Left lung (tissue), 10 donors: ENCODE results near the gene RALGAPA1. TPM values are rescaled to one million over a fixed set of nuclear protein-coding genes. Genes with fewer than 3 reads are reported as not detected.

Experiments
- ATAC-seq: fragments of 200-7000 bp; cut with Tn5 transposase; one replicate; pipeline ENCODE4 v1.9.1; 2020; ENCODE audit warnings: moderate library complexity
- DNase-seq, 4 donors: peaks; one replicate each; pipeline ENCODE4 v3.0.0-alpha.2; 2013 to 2020
- H3K27ac ChIP-seq, 2 donors: fragments of 200-600 bp; sonication (generic) in 1 of 2; one replicate each; pipeline versions ENCODE4 v1.5.0 to v1.8.0; 2020 to 2021
- H3K27me3 ChIP-seq, 2 donors: fragments of 200-600 bp; sonication (generic) in 1 of 2; one replicate each; pipeline versions ENCODE4 v1.5.0 to v1.8.0; 2020 to 2021
- H3K36me3 ChIP-seq, 2 donors: fragments of 200-600 bp; sonication (generic) in 1 of 2; one replicate each; pipeline versions ENCODE4 v1.5.0 to v1.8.0; 2020 to 2021
- H3K4me1 ChIP-seq, 2 donors: fragments of 200-600 bp; one replicate each; pipeline ENCODE4 v1.8.0; 2021
- H3K4me3 ChIP-seq, 2 donors: fragments of 200-600 bp; sonication (generic) in 1 of 2; one replicate each; pipeline versions ENCODE4 v1.5.0 to v1.8.0; 2020 to 2021; ENCODE audit warnings: mild to moderate bottlenecking in 1 of 2
- H3K9me3 ChIP-seq, 2 donors: fragments of 200-600 bp; sonication (generic) in 1 of 2; one replicate each; pipeline versions ENCODE4 v1.5.0 to v1.8.0; 2020 to 2021
- CTCF ChIP-seq, 2 donors: fragments of 200-600 bp; sonication (generic) in 1 of 2; IDR thresholded peaks; one replicate each; pipeline versions ENCODE4 v1.5.0 to v1.8.0; 2021; ENCODE audit warnings: antibody characterized with exemption in 2 of 2
- intact Hi-C, 2 donors: fragments of 100-400 bp; cut with DNase I; formaldehyde crosslinking; loops; one replicate each; pipeline versions ENCODE4 v1.11.2 to v1.14.2; 2022
- polyA plus RNA-seq, 6 donors: library from polyadenylated mRNA; unstranded; fragments of 120-200 nt; gene quantifications; one replicate each; pipeline ENCODE4 v1.2.1, GENCODE V29; 2013; ENCODE audit not compliant: insufficient read length in 6 of 6
- total RNA-seq, 2 donors: library from RNA; stranded (reverse); fragmentation: NEBNext Ultra II Directional; extraction: Animal tissue kit (Norgen Biotek cat#: 25700); gene quantifications; one replicate each; pipeline ENCODE4 v1.2.1, GENCODE V29; 2021
- donor health status: DM: no; HTN: yes; CAD: no.
- donor health status: DM: no; HTN: no; CAD: no.

The RALGAPA1 gene
- total and polyA plus RNA-seq, 8 donors: 42.0 to 58.7 (median 48.0) TPM

GRCh38 chr14:35730871-35731270, 78.2 kb downstream of the RALGAPA1 start:
- peaks cover 0 to 21% of the 10 kb centered on the region in 2 donors for H3K36me3 ChIP-seq
- H3K4me1 ChIP-seq: no peaks in the 10 kb centered on the region
- no peak for DNase-seq
- H3K27me3 ChIP-seq: no peaks in the 10 kb centered on the region
- no peak for ATAC-seq
- H3K4me3 ChIP-seq: no peak overlapping the region
- H3K27ac ChIP-seq: no peak overlapping the region
- intact Hi-C loops: no loop called here
- no peaks in the 10 kb centered on the region for H3K9me3 ChIP-seq
- TF ChIP-seq CTCF (IDR thresholded peaks at IDR 0.05): no peak

GRCh38 chr14:35727764-35728163, 81.3 kb downstream of the RALGAPA1 start:
- no peak for TF ChIP-seq CTCF (IDR thresholded peaks at IDR 0.05)

GRCh38 chr14:35725930-35726329, 83.2 kb downstream of the RALGAPA1 start:
- Histone ChIP-seq H3K27me3 (no peaks in the 10 kb centered on the region), H3K27ac (no peak overlapping the region), H3K36me3 (peaks cover 0 to 22% of the 10 kb centered on the region in 2 donors), H3K9me3 (no peaks in the 10 kb centered on the region), H3K4me1 (no peaks in the 10 kb centered on the region), H3K4me3 (no peak overlapping the region)
- ATAC-seq (no peak), DNase-seq (no peak)
- no peak for TF ChIP-seq CTCF (IDR thresholded peaks at IDR 0.05)
- intact Hi-C loops: no loop called here

More at GRCh38 chr14:35727764-35728163, 81.3 kb downstream of the RALGAPA1 start:
- no peaks in the 10 kb centered on the region for H3K4me1 ChIP-seq
- H3K27me3 ChIP-seq: no peaks in the 10 kb centered on the region
- intact Hi-C loops: no loop called here
- H3K9me3 ChIP-seq: no peaks in the 10 kb centered on the region
- H3K4me3 ChIP-seq: no peak overlapping the region
- DNase-seq (no peak), ATAC-seq (no peak)
- H3K27ac ChIP-seq: no peak overlapping the region
- H3K36me3 ChIP-seq: peaks cover 0 to 16% of the 10 kb centered on the region in 2 donors

GRCh38 chr14:35715079-35715478, 94.0 kb downstream of the RALGAPA1 start:
- peaks cover 0 to 41% of the 10 kb centered on the region in 2 donors for H3K36me3 ChIP-seq
- intact Hi-C loops: no loop called here
- no peaks in the 10 kb centered on the region for H3K4me1 ChIP-seq
- H3K4me3 ChIP-seq: no peak overlapping the region
- no peaks in the 10 kb centered on the region for H3K27me3 ChIP-seq
- H3K27ac ChIP-seq: no peak overlapping the region
- H3K9me3 ChIP-seq: no peaks in the 10 kb centered on the region
- DNase-seq (no peak), ATAC-seq (no peak)
- no peak for TF ChIP-seq CTCF (IDR thresholded peaks at IDR 0.05)

- Histone ChIP-seq H3K4me3 (no peak overlapping the region), H3K9me3 (no peaks in the 10 kb centered on the region), H3K27ac (no peak overlapping the region), H3K4me1 (no peaks in the 10 kb centered on the region), H3K27me3 (no peaks in the 10 kb centered on the region), H3K36me3 (peaks cover 0 to 35% of the 10 kb centered on the region in 2 donors)
- ATAC-seq (no peak), DNase-seq (no peak)
- TF ChIP-seq CTCF (IDR thresholded peaks at IDR 0.05): no peak
- intact Hi-C loops: no loop called here
Observed at GRCh38 chr14:35712466-35712865, 96.6 kb downstream of the RALGAPA1 start.
